CD1c-positive myeloid dendritic cell (primary cell): Measurements from ENCODE around the gene RCAN2.

Experiments
- DNase-seq: peaks from one replicate; pipeline ENCODE4 v3.0.0-alpha.2; 2016; ENCODE audit errors: extremely low spot score

Gene RCAN2

DNA sequence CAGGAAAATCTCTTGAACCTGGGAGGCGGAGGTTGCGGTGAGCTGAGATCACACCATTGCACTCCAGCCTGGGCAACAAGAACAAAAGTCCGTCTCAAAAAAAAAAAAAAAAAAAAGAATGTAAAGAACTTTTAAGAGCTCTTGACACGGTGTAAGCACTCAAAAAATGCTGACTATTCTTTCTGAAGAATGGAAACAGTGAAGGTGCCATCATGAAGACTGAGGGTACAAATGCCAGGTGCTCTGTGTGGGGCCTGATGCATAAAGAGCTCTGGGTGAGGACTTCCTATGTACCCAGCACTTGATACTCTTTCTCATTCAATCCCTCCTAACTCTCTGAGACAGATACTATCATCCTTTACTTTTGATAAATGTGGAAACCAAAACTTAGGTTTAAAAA, 275.5 kb downstream of the RCAN2 start:
- DNase-seq: no peak

DNA sequence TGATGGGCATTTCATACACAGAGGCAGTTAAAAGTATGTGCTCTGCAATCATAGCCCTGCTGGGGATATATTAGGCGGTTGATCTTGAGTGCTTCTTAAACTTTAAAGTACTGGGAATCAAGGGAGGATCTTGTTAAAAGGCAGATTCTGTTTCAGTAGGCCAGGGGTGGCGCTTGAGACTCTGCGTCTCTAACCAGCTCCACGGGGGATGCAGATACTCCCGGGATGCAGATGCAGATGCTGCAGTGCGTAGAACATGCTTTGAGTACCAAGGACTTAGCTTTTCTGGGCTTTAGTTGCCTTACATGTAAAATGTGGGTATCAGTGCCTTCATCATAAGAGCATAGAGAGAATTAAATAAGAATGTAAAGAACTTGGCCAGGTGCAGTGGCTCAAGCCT, 276.0 kb downstream of the RCAN2 start:
- no peak for DNase-seq

DNA sequence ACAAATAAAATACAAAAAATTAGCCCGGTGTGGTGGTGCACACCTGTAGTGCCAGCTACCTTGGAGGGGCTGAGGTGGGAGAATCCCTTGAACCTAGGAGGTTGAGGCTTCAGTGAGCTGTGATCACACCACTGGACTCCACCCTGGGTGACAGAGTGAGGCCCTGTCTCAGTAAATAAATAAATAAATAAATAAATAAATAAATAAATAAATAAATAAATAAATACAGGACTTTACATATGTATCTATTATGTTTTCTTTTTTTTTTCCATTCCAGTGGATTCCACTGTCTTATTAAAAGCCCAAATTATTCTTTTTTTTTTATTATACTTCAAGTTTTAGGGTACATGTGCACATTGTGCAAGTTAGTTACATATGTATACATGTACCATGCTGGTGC, 279.3 kb downstream of the RCAN2 start:
- no peak for DNase-seq

DNA sequence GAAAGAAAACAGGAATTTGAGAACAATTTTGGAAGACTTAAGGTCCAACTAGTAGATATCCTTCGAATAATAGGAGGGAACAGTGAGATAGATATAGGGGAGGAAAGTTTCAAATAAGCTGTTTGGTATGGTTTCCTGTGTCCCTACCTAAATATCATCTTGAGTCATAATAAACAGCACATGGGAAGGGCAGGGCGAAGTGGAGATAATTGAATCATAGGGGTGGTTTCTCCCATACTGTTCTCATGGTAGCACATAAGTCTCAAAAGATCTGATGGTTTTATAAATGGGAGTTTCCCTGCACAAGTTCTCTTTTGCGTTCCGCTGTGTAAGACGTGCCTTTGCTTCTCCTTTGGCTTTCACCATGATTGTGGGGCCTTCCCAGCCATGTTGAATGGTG, 281.0 kb downstream of the RCAN2 start:
- no peak for DNase-seq

DNA sequence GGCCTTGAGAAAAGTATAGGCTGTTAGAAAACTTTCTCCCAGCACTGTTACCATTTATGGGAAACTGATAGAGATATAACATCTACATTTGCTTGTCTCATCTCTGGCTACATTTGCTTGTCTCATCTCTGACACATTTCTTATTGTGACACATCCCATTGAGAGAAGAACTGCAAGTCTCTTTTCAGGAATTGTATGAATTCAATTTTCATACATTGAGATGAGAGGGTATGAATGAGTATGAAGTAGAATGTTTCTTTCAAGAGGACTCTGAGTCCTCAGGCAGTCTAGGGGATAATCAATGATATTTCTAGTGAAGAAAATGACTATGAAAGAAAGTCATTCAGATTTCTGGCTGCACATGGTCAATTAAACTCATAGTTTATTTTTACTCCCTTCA, 282.9 kb downstream of the RCAN2 start:
- no peak for DNase-seq

DNA sequence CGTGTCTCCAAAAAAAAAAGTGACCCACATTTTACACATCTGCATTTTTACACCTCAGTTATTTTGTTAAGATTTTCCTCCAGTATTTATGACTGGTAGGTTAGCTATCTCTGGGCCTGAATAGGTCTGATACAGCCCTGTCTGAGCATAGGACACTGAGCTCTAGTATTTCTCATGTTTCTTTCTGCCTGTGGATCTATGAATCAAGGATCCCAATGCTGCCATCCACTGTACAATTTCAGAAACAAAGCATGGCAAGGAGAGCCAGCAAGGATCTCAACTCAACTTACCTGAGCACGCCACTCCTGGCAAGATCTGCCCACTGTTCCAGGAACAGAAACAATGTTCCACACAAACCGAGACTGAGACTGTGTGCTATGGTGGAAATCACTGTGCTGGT, 284.1 kb downstream of the RCAN2 start:
- DNase-seq: no peak

DNA sequence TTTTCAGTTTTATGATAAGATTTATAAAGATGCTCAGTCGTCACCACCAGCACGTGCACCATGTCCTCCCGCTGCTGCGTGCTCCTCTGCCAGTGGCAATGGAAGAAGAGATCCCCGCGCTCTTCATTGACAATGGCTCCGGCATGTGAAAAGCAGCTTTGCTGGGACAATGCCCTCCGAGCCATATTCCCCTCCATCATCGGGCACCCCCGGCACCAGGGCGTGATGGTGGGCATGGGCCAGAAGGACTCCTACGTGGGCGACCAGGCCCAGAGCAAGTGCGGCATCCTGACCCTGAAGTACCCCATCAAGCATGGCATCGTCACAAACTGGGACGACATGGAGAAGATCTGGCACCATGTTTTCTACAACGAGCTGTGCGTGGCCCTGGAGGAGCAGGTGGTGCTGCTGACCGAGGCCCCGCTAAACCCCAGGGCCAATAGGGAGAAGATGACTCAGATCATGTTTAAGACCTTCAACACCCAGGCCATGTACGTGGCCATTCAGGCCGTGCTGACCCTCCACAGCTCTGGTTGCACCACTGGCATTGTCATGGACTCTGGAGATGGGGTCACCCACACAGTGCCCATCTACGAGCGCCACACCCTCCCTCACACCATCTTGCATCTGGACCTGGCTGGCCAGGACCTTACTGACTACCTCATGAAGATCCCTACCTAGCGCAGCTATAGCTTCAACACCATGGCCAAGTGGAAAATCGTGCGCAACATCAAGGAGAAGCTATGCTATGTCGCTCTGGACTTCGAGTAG, 286.2 kb downstream of the RCAN2 start:
- DNase-seq: no peak

DNA sequence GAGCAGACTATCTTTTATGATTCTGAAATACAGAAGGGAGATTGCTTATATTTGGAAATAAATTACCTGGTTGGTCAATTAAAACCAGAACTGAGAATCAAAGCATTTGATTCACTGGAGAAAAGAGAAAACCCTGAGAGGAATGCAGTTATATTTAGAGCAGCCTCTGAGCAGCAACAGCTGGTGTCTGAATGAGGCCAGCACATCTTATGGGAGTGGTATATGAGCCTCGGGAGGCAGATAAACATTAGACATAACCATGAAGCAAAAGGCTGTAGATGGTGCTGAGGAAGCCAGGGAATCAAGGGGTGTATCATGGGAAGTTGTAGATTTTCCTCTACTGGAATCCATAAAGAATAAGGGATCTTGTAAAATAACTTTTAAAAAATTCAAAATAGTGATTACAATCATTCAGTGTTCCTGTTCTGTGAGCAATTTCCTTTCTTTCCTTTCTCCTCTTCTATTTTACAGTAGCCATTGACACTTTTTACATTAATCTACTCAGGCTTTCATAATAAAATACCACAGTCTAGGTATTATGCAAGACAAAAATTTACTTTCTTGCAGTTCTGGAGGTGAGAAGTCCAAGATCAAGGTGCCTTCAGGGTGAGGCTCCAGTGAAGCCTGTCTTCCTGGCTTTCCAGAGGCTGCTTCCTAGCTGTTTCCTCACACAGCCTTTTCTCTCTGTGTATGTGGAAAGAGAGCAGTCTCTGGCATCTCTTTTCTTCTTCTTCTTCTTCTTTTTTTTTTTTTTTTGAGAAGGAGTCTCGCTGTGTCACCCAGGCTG, 287.7 kb downstream of the RCAN2 start:
- no peak for DNase-seq

DNA sequence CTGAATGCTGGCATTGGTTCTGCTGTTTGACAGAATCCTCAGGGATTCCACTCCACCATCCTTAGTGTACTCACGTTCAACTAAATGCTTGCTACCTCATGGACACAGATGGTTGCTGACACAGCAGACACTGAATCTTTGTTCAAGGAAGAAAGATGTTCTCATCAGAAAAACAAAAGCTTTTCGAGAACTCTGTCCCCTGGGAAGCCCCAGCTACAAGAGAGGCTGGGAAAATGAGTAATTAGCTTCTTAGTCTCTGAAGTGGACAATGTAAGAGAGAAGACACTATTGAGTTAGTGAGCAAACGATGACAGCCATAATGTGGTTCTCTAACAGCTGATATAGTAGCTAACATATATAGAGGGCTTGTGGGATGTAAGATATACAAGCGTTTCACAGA, 289.5 kb downstream of the RCAN2 start:
- no peak for DNase-seq

DNA sequence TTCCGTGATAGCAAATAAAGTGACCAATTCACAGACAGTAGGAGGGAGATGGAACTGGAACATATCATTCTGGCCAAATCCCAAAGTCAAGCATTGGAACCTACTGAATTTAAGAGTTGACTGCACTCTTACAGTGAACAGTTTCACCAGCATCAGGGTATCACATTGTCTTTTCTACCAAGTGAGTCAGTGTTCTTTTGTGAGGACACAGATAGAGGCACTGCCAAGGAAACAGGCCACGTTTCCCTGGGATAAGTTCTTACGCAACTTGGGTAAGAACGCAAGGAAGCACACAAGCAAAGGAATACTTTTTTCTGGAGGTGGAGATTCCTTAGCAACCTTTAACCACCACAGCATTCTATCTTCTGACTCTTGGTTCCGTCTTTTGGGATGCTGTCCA, 291.9 kb downstream of the RCAN2 start:
- no peak for DNase-seq

DNA sequence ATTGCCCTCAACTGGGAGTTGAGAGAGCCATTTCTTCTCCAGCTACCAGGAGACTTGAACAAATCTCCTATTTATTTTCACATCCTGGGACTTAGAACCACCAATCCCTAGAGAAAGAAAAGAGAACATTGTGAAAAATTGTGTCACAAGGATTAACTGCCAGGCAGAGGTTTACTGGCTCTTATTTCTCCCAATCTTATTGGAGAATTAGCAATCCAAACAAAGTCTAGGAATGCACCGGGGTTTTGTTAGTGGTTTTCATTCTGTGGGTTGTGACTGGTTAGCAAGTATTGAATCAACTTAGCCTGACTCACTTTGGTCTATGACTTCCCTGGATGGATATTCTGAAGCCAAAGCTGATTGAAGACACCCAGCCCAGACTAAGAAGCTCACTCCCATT, 299.3 kb downstream of the RCAN2 start:
- no peak for DNase-seq

DNA sequence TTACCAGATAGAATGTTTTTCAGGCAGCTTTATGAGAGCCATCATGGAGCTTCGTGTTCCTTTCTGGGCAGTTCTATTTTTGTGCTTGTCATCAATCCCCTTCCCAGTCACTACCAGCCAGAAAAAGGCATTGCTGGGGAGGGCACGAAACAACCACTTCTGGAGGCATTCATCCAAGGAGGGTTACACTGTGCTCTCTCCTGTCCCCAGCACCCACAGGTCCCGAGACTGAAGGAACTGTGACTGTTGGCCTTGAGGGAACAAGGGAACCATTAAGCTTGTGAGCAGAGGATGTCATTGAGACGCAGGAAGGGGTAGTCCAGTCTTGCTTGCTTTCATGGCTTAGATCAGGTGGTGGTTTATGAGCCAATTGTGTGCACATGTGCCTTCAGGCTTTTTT, 300.4 kb downstream of the RCAN2 start:
- DNase-seq: no peak

DNA sequence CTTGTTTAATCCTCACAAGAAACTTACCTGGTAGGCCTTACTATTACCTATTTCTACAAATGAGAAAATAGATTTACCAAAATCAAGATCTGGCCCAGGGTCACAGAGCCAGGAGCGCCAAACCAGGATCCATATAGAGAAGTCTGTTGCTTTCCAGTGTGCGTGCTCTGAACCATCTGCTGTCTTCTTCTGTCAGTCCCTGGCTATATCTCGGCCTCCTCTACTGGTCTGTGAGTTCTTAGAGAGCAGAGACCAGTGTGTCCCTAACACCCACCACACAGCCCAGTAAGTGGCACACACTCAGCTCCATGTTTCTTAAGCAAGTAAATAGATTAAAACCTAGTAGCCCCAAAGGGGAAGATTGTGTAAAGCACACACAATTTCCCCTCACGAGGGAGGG, 301.5 kb downstream of the RCAN2 start:
- no peak for DNase-seq

DNA sequence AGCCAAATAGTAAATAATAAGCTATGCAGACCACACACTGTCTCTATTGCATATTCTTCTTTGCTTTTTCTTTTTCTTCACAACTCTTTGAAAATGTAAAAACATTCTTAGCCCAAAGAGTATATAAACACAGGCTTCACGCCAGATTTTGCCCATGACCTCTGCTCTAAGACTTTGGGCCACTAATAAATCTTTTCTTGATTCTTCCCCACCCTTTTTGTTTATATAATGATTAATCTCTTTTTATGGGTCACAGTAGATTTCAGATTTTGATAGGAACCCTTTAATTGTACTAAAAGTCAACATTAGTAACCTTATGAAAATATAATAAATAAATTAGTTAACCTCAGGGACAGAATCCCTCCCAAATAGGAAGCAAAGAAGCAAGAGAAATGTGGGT, 304.7 kb downstream of the RCAN2 start:
- DNase-seq: no peak

DNA sequence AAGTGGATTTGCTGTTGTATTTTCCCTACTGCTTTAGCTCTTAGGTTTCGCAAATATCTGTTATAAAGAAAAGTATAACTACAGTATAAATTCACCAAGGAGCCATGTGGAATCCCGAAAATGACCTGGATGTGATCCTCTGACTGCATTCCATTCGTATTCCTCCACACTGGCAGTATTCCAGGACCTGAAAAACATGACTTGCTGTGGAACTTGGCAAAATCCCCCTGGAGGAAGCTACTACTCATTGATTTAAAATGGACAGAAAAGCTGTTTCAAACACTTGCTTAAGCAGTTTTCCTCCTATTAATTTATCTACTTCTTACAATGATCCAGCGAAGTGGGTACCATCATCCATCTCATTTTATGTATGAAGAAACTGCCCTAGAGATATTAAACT, 307.1 kb downstream of the RCAN2 start:
- DNase-seq: no peak

DNA sequence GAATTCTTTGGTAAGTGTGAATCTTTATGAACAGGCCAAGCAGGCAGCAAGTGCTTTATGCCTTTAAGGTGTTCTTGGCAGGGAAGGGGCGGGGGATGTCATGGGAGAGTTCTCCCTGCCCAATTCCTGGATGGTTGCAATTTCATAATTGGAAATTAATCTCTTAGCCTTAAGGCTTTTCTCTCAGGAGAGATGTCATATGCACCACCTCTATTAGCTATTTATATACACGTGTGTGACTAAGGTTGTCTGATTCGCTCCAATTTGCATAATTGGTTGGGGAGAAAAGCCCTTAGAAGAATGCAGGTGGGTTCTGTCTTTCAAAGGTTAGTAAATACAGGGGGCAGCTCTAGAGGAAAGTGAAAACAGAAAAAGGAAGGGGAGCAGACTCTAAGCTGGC, 315.3 kb downstream of the RCAN2 start:
- no peak for DNase-seq

DNA sequence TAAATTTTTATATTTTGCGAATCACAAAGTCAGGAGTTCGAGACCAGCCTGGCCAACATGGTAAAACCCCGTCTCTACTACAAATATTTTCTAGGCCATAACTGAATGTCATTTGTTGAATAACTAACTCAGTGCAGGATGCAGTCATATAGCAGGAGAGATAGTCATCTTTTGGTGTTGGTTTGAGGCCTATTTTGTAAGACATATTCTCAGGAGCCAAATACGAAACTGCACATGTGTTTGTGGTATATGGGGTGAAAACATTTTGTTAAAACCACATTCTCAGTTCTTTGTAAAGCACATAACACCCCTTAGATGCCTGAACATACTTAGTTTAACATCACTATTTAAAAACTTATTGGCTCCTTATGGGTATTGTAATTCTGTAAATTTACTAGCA, 315.8 kb downstream of the RCAN2 start:
- DNase-seq: peak; percentile 20

DNA sequence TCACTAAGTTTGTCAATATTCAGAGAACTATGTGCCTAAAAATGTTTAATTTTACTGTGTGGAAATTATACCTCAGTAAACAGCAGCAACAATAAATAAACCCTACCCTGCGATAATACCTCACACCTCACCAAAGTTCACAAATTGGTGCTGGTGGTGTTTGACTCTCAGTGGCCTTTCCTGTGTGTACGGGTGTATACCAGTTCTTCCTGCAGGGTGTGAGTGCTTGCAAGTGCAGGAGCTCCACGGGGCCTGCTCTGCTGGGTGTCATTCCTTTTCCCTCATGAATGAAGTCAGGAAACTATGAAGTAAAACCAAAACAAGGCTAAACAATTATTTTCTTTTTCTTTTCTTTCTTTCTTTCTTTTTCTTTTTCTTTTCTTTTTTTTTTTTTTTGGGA, 316.3 kb downstream of the RCAN2 start:
- no peak for DNase-seq

DNA sequence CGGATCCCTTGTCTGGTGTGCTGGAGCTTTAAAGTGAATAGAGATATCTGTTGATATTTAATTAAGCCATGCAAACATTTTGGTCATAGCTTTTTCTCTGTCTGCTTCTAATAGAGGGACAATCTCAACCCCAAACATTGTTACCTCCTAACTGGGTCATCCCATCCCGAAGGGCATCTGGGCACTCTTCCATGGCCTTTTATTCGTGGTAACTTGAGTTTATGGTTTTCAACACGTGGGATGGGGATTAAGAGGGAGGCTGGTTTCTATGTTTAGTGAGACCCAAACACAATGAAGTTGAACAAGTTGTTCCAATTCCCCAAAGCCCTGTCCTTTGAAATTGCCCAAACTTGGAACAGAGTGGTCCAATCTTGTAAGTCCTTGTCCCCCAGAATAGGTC, 319.1 kb downstream of the RCAN2 start:
- DNase-seq: no peak
